Lung (tissue), 12 donors: ENCODE data around the gene GRM4. TPM values are rescaled to one million over a fixed set of nuclear protein-coding genes. Genes with fewer than 3 reads are reported as not detected.
"Not testable (repeated sequence)": the region's sequence is repeated elsewhere in the genome, so short reads cannot be mapped to it uniquely, and the experiment has no call there.

Experiments
- ATAC-seq: fragments of 200-7000 bp; cut with Tn5 transposase; one replicate; pipeline ENCODE4 v1.9.1; 2020; ENCODE audit warnings: moderate number of reproducible peaks; ENCODE audit not compliant: insufficient read depth, low FRiP score
- DNase-seq, 3 donors: peaks; one replicate each; pipeline ENCODE4 v3.0.0-alpha.2; 2013 to 2017
- H3K27ac ChIP-seq, 2 donors: one replicate each; pipeline ENCODE4 v1.5.1; 2013; ENCODE audit warnings: mild to moderate bottlenecking in 2 of 2, moderate library complexity in 2 of 2, control low read depth in 1 of 2, inconsistent platforms in 1 of 2, low read depth in 1 of 2, low read length in 1 of 2
- H3K27me3 ChIP-seq, 3 donors: one replicate each; pipeline ENCODE4 v1.5.1; 2013; ENCODE audit warnings: low read length in 2 of 3; ENCODE audit not compliant: control insufficient read depth in 3 of 3, insufficient read depth in 3 of 3
- H3K36me3 ChIP-seq, 4 donors: one replicate each; pipeline ENCODE4 v1.5.1; 2013; ENCODE audit warnings: low read length in 4 of 4, mild to moderate bottlenecking in 1 of 4, moderate library complexity in 1 of 4; ENCODE audit not compliant: control insufficient read depth in 4 of 4, insufficient read depth in 4 of 4
- H3K4me1 ChIP-seq, 5 donors: one replicate each; pipeline ENCODE4 v1.5.1; 2013; ENCODE audit warnings: low read length in 5 of 5, mild to moderate bottlenecking in 2 of 5, moderate library complexity in 1 of 5; ENCODE audit not compliant: control insufficient read depth in 5 of 5, insufficient read depth in 5 of 5
- H3K4me3 ChIP-seq: one replicate; pipeline ENCODE4 v1.5.1; 2013; ENCODE audit warnings: mild to moderate bottlenecking, control low read depth, moderate library complexity
- H3K9ac ChIP-seq, 2 donors: one replicate each; pipeline ENCODE4 v1.5.1; 2013; ENCODE audit warnings: low read length in 2 of 2, control low read depth in 1 of 2; ENCODE audit not compliant: insufficient read depth in 1 of 2
- H3K9me3 ChIP-seq, 4 donors: one replicate each; pipeline ENCODE4 v1.5.1; 2013; ENCODE audit warnings: low read length in 3 of 4, mild to moderate bottlenecking in 1 of 4, moderate library complexity in 1 of 4; ENCODE audit not compliant: control insufficient read depth in 4 of 4, insufficient read depth in 3 of 4
- WGBS, 2 donors: extraction: QIAGEN DNeasy Blood & Tissue Kit; methylation state at CpG; one replicate each; pipeline ENCODE4 v1.1.7; 2013; 5-methylcytosine and 5-hydroxymethylcytosine counted together
- polyA plus RNA-seq, 2 donors: library from polyadenylated mRNA; stranded (reverse); fragments of 200-250 nt; gene quantifications; one replicate each; pipeline ENCODE4 v1.2.1, GENCODE V29; 2013
- total RNA-seq, 2 donors: library from RNA; depleted of rRNA in 1 of 2; stranded (reverse); fragments of >200 nt in 1 of 2; gene quantifications; one replicate each; pipeline ENCODE4 v1.2.1, GENCODE V29; 2014 to 2021
- TF ChIP-seq, protein P1 (sequence below): IDR thresholded peaks from 2 replicates; pipeline ENCODE4 v1.5.1; 2012; ENCODE audit warnings: mild to moderate bottlenecking; ENCODE audit errors: control extremely low read depth, extremely low read depth
- donor health status: control.
- donor health status: control.
- donor health status: Bipolar disorder and iron deficiency.
- donor health status: healthy.
- donor health status: DM: yes; HTN: yes; CAD: no.

Gene GRM4
- total and polyA plus RNA-seq, 4 donors, result 0.02 to 0.34 (median 0.09) TPM

DNA sequence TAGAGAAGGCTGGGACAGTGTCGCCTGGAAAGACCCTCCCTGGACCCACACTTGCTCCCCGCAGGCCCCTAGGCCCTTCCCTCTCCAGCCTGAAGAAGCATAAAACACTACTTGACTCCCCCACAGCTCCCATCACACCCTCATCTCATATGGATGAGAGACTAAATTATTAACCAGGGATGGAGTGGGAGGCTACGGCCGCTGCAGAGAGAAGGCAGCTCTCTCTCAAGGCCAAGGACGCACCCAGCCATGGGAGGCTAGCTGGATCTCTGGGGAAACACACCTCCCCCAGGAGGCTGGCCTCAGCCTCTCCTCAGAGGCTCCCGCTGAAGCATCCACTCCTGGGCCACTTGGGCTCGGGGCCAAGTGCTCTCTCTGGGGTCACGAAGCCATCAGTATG is 102.5 kb downstream of the GRM4 start:
- DNase-seq (no peak), ATAC-seq (no peak)
- H3K4me3 ChIP-seq, result no peak overlapping the region
- TF ChIP-seq, protein P1, sequence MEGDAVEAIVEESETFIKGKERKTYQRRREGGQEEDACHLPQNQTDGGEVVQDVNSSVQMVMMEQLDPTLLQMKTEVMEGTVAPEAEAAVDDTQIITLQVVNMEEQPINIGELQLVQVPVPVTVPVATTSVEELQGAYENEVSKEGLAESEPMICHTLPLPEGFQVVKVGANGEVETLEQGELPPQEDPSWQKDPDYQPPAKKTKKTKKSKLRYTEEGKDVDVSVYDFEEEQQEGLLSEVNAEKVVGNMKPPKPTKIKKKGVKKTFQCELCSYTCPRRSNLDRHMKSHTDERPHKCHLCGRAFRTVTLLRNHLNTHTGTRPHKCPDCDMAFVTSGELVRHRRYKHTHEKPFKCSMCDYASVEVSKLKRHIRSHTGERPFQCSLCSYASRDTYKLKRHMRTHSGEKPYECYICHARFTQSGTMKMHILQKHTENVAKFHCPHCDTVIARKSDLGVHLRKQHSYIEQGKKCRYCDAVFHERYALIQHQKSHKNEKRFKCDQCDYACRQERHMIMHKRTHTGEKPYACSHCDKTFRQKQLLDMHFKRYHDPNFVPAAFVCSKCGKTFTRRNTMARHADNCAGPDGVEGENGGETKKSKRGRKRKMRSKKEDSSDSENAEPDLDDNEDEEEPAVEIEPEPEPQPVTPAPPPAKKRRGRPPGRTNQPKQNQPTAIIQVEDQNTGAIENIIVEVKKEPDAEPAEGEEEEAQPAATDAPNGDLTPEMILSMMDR, result no peak
- H3K27me3 ChIP-seq, result peaks cover 0 to 8% (median 0%) of the 10 kb centered on the region in 3 donors
- no peaks in the 10 kb centered on the region for H3K4me1 ChIP-seq
- H3K27ac ChIP-seq, result no peak overlapping the region
- H3K9ac ChIP-seq, result no peak overlapping the region
- WGBS, 2 donors, result 76 to 90% methylated on average over 8 of the region's 8 CpGs
- H3K9me3 ChIP-seq, result no peaks in the 10 kb centered on the region
- H3K36me3 ChIP-seq, result no peaks in the 10 kb centered on the region

DNA sequence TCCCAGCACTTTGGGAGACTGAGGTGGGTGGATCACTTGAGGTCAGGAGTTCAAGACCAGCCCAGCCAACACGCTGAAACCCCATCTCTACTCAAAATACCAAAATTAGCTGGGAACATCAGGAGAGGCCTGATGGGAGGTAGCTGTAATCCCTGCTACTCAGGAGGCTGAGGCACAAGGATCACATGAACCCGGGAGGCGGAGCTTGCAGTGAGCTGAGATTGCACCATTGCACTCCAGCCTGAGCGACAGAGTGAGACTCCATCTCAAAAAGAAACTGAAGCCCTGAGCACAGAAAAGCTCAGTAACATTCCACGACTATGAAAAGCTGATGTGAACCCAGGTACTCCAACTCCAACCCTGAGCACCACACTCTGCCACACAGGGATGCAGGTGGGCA is 103.9 kb downstream of the GRM4 start:
- DNase-seq, H3K4me3 ChIP-seq, H3K9ac ChIP-seq, H3K27me3 ChIP-seq, ATAC-seq, H3K27ac ChIP-seq, H3K9me3 ChIP-seq, H3K4me1 ChIP-seq, H3K36me3 ChIP-seq: not testable (repeated sequence)
- WGBS, 2 donors, result 85 to 89% methylated on average over 5 of the region's 5 CpGs

DNA sequence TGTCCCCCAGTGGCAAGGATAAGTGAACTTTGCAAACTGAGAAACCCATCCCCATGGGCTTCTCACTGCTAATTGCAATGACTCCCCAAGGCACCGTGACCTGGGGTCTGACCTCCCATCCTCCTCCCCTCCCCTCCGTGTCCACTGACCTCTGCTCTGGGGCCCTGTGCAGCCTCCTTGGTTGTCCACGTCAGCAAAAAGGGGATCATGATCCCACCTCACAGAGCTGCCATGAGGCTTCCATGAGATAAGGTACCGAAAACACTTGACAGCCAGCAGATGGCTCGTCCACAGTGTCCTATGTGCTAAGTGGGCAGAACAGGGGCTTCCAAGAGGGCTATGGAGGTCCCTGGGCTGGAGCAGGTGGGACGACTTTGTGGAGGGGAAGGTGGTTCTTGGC is 104.5 kb downstream of the GRM4 start:
- Histone ChIP-seq H3K27ac (no peak overlapping the region), H3K9me3 (peaks cover 0 to under 1% (median 0%) of the 10 kb centered on the region in 4 donors), H3K27me3 (peaks cover 0 to 8% (median 0%) of the 10 kb centered on the region in 3 donors), H3K36me3 (no peaks in the 10 kb centered on the region), H3K4me3 (no peak overlapping the region), H3K9ac (no peak overlapping the region), H3K4me1 (no peaks in the 10 kb centered on the region)
- TF ChIP-seq, protein P1, result no peak
- DNase-seq (no peak), ATAC-seq (no peak)
- WGBS, 2 donors, result 82 to 90% methylated on average over 6 of the region's 6 CpGs

DNA sequence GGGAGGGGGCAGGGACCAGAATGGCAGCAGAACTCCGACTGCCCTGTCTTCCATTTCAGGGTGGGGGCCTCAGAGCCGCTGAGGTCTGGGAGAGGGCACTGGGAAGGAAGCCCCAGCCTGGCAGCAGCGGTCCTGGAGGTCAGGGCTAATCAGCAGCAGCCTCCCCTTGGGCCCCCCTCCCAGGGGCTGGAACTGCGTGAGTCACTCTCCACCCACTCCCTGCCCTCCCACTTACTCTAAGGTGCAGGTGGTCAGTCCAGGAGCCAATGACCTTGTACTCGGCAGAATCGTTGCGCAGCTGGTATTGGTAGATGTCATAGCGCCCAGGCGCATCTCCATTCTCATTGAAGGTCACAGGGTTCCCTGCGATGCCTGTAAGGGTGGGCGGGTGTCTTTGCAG is 105.9 kb downstream of the GRM4 start:
- no peak for ATAC-seq
- no peak overlapping the region for H3K27ac ChIP-seq
- no peak for DNase-seq
- no peaks in the 10 kb centered on the region for H3K4me1 ChIP-seq
- WGBS, 2 donors, result 84 to 88% methylated on average over 11 of the region's 11 CpGs
- H3K27me3 ChIP-seq, result peaks cover 0 to 5% (median 0%) of the 10 kb centered on the region in 3 donors
- H3K9me3 ChIP-seq, result peaks cover 0 to 1% (median 0%) of the 10 kb centered on the region in 4 donors
- no peaks in the 10 kb centered on the region for H3K36me3 ChIP-seq
- TF ChIP-seq, protein P1, result no peak
- no peak overlapping the region for H3K9ac ChIP-seq
- no peak overlapping the region for H3K4me3 ChIP-seq
